ENCODE results near the gene MBOAT2.

Gene MBOAT2

DNA sequence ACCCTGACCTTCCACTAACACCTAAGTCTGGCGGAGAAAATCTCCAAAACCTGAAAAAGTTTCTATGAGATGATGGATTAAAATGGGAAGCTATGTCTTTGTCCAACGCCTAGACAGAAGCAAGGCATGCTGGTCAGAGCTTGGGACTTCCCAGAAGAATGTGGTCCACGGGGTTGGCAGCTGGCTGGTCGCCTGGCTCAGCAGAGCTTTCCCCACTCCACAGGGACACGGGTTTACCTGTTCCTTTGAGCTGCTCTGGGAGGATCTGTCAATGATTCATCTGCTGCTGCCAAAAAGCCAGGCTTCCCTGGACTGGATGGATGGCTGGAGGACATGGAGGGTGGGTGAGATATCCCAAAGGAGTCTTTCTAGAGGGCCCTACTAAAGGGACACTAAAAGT is 10.8 kb downstream of the MBOAT2 start:
- no peaks in the 10 kb centered on the region for H4K20me1 ChIP-seq (ENCODE audit: insufficient read depth, low read length, poor library complexity, severe bottlenecking)
- no peaks in the 10 kb centered on the region for H3K36me3 ChIP-seq (ENCODE audit: insufficient read depth, low read length)
- H3K79me2 ChIP-seq (ENCODE audit: insufficient read depth, low read length), result peaks cover 61% of the 10 kb centered on the region
- H3K4me3 ChIP-seq (ENCODE audit: low read length, poor library complexity, severe bottlenecking), result no peak overlapping the region
- no peaks in the 10 kb centered on the region for H3K9me2 ChIP-seq (replicated peaks; ENCODE audit: low read depth, low read length)
- H3K9ac ChIP-seq (ENCODE audit: low read depth, low read length, poor library complexity, severe bottlenecking), result no peak overlapping the region
- H3F3A ChIP-seq (ENCODE audit: low read depth), result no peaks in the 10 kb centered on the region
- H3K4me1 ChIP-seq (ENCODE audit: insufficient read depth, low read length, poor library complexity, severe bottlenecking), result peaks cover 16% of the 10 kb centered on the region
- no peaks in the 10 kb centered on the region for H3K9me3 ChIP-seq (ENCODE audit: insufficient read depth, low read depth, low read length)
- TF ChIP-seq, protein P1, sequence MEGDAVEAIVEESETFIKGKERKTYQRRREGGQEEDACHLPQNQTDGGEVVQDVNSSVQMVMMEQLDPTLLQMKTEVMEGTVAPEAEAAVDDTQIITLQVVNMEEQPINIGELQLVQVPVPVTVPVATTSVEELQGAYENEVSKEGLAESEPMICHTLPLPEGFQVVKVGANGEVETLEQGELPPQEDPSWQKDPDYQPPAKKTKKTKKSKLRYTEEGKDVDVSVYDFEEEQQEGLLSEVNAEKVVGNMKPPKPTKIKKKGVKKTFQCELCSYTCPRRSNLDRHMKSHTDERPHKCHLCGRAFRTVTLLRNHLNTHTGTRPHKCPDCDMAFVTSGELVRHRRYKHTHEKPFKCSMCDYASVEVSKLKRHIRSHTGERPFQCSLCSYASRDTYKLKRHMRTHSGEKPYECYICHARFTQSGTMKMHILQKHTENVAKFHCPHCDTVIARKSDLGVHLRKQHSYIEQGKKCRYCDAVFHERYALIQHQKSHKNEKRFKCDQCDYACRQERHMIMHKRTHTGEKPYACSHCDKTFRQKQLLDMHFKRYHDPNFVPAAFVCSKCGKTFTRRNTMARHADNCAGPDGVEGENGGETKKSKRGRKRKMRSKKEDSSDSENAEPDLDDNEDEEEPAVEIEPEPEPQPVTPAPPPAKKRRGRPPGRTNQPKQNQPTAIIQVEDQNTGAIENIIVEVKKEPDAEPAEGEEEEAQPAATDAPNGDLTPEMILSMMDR (conservative IDR thresholded peaks at IDR 0.05; ENCODE audit: low read length), result no peak
- no peak for TF ChIP-seq EZH2phosphoT487 (IDR thresholded peaks at IDR 0.05; ENCODE audit: borderline replicate concordance)
- H3K4me2 ChIP-seq (ENCODE audit: low read depth, low read length, poor library complexity, severe bottlenecking), result no peak overlapping the region
- no peak overlapping the region for H2AFZ ChIP-seq (ENCODE audit: low read length)
- H3K27me3 ChIP-seq (ENCODE audit: insufficient read depth, low read length, poor library complexity, severe bottlenecking), result no peaks in the 10 kb centered on the region

DNA sequence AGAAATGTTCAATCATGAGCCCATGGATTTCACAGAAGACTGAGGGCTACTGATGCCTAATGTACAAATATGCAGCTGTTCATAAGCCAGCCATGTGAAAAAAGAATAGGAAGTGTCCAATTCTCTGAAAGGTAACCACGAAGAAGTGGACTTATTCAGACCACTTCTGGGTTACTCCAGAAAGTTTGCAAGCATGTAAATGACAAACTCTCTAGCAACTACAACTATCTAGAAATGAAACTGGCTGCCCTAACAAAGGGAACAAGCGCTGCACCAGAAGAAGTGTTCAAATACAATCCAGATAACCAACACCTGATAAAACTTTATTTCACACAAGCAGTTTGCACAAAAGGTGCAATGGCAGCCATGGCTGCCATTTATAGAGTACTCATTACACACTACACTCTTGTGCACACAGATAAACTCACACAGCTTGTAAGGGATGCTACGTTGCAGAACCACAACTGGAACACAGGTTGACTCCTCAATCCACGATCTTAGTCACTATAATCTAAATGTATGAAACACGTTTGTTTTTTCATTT is 13.9 kb downstream of the MBOAT2 start:
- Histone ChIP-seq H3F3A (ENCODE audit: low read depth) (no peaks in the 10 kb centered on the region), H3K27me3 (ENCODE audit: insufficient read depth, low read length, poor library complexity, severe bottlenecking) (no peaks in the 10 kb centered on the region), H3K4me2 (ENCODE audit: low read depth, low read length, poor library complexity, severe bottlenecking) (peak overlapping the region; percentile 14), H3K36me3 (ENCODE audit: insufficient read depth, low read length) (no peaks in the 10 kb centered on the region), H3K4me3 (ENCODE audit: low read length, poor library complexity, severe bottlenecking) (no peak overlapping the region), H3K9me2 (replicated peaks; ENCODE audit: low read depth, low read length) (no peaks in the 10 kb centered on the region), H3K4me1 (ENCODE audit: insufficient read depth, low read length, poor library complexity, severe bottlenecking) (peaks cover 25% of the 10 kb centered on the region), H2AFZ (ENCODE audit: low read length) (no peak overlapping the region; the same call in 1 of the 2 replicates), H3K9me3 (ENCODE audit: insufficient read depth, low read depth, low read length) (no peaks in the 10 kb centered on the region), H3K79me2 (ENCODE audit: insufficient read depth, low read length) (peaks cover 56% of the 10 kb centered on the region), H3K9ac (ENCODE audit: low read depth, low read length, poor library complexity, severe bottlenecking) (no peak overlapping the region), H4K20me1 (ENCODE audit: insufficient read depth, low read length, poor library complexity, severe bottlenecking) (no peaks in the 10 kb centered on the region)
- no peak for TF ChIP-seq EZH2phosphoT487 (IDR thresholded peaks at IDR 0.05; ENCODE audit: borderline replicate concordance)
- TF ChIP-seq, protein P1 (conservative IDR thresholded peaks at IDR 0.05; ENCODE audit: low read length), result no peak

DNA sequence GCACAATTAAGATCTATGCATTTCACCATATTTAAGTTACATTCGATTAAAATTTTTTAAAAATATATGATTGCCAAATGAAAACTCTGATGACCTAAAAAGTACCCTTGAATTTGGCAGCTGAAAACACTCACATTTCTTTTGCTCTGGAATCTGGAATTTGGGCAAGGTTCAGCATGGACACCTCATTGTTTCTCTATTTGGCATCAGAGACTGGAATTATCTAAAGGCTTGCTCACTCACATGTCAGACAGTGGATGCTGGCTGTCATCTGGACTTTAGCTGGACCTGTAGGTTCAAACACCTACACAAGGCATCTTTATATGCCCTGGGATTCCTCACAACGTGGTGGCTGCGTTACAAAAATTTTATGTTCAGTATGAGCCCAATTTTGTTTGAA is 16.1 kb downstream of the MBOAT2 start:
- TF ChIP-seq EZH2phosphoT487 (IDR thresholded peaks at IDR 0.05; ENCODE audit: borderline replicate concordance), result no peak
- TF ChIP-seq, protein P1 (conservative IDR thresholded peaks at IDR 0.05; ENCODE audit: low read length), result no peak
- Histone ChIP-seq H3K9ac (ENCODE audit: low read depth, low read length, poor library complexity, severe bottlenecking) (no peak overlapping the region), H3K4me1 (ENCODE audit: insufficient read depth, low read length, poor library complexity, severe bottlenecking) (peaks cover 34% of the 10 kb centered on the region), H3K4me2 (ENCODE audit: low read depth, low read length, poor library complexity, severe bottlenecking) (no peak overlapping the region), H3K9me3 (ENCODE audit: insufficient read depth, low read depth, low read length) (no peaks in the 10 kb centered on the region), H3K4me3 (ENCODE audit: low read length, poor library complexity, severe bottlenecking) (no peak overlapping the region), H3K9me2 (replicated peaks; ENCODE audit: low read depth, low read length) (no peaks in the 10 kb centered on the region), H2AFZ (ENCODE audit: low read length) (no peak overlapping the region), H3K79me2 (ENCODE audit: insufficient read depth, low read length) (peaks cover 47% of the 10 kb centered on the region), H3F3A (ENCODE audit: low read depth) (no peaks in the 10 kb centered on the region), H4K20me1 (ENCODE audit: insufficient read depth, low read length, poor library complexity, severe bottlenecking) (no peaks in the 10 kb centered on the region), H3K27me3 (ENCODE audit: insufficient read depth, low read length, poor library complexity, severe bottlenecking) (no peaks in the 10 kb centered on the region), H3K36me3 (ENCODE audit: insufficient read depth, low read length) (no peaks in the 10 kb centered on the region)

Measured in Loucy (cell line).